ENCODE data around the gene CNTNAP5.

The CNTNAP5 gene

DNA sequence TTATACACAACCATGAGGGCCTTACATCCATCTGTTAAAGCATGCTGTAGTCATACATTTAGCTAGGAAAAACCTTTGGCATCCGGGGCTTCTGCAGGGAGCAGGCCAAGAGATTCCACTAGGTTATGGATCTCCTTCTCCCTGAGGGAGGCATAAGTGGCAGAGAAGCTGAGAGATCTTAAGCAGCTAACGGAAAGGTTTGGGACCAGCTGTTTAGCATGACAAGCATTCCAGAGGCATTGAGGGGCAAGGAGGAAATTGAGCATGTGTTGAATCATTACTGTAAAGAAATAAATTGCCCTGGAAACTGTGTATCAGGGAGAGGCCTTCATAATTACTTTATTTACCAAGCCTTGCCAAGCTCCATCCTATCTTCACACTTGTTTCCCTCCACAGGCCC is 643.1 kb downstream of the CNTNAP5 start:
- Histone ChIP-seq H4K20me1 (ENCODE audit: insufficient read depth, low read length, poor library complexity, severe bottlenecking) (no peaks in the 10 kb centered on the region), H3K27me3 (ENCODE audit: insufficient read depth, low read length, poor library complexity, severe bottlenecking) (no peaks in the 10 kb centered on the region), H3K79me2 (ENCODE audit: insufficient read depth, low read length) (no peaks in the 10 kb centered on the region), H3F3A (ENCODE audit: low read depth) (no peaks in the 10 kb centered on the region), H3K4me2 (ENCODE audit: low read depth, low read length, poor library complexity, severe bottlenecking) (no peak overlapping the region), H3K4me1 (ENCODE audit: insufficient read depth, low read length, poor library complexity, severe bottlenecking) (no peaks in the 10 kb centered on the region), H3K4me3 (ENCODE audit: low read length, poor library complexity, severe bottlenecking) (no peak overlapping the region), H2AFZ (ENCODE audit: low read length) (no peak overlapping the region), H3K9me2 (replicated peaks; ENCODE audit: low read depth, low read length) (no peaks in the 10 kb centered on the region), H3K36me3 (ENCODE audit: insufficient read depth, low read length) (no peaks in the 10 kb centered on the region), H3K9ac (ENCODE audit: low read depth, low read length, poor library complexity, severe bottlenecking) (no peak overlapping the region), H3K9me3 (ENCODE audit: insufficient read depth, low read depth, low read length) (no peaks in the 10 kb centered on the region)
- TF ChIP-seq EZH2phosphoT487 (IDR thresholded peaks at IDR 0.05; ENCODE audit: borderline replicate concordance): no peak
- TF ChIP-seq, protein P1, sequence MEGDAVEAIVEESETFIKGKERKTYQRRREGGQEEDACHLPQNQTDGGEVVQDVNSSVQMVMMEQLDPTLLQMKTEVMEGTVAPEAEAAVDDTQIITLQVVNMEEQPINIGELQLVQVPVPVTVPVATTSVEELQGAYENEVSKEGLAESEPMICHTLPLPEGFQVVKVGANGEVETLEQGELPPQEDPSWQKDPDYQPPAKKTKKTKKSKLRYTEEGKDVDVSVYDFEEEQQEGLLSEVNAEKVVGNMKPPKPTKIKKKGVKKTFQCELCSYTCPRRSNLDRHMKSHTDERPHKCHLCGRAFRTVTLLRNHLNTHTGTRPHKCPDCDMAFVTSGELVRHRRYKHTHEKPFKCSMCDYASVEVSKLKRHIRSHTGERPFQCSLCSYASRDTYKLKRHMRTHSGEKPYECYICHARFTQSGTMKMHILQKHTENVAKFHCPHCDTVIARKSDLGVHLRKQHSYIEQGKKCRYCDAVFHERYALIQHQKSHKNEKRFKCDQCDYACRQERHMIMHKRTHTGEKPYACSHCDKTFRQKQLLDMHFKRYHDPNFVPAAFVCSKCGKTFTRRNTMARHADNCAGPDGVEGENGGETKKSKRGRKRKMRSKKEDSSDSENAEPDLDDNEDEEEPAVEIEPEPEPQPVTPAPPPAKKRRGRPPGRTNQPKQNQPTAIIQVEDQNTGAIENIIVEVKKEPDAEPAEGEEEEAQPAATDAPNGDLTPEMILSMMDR (conservative IDR thresholded peaks at IDR 0.05; ENCODE audit: low read length): no peak

DNA sequence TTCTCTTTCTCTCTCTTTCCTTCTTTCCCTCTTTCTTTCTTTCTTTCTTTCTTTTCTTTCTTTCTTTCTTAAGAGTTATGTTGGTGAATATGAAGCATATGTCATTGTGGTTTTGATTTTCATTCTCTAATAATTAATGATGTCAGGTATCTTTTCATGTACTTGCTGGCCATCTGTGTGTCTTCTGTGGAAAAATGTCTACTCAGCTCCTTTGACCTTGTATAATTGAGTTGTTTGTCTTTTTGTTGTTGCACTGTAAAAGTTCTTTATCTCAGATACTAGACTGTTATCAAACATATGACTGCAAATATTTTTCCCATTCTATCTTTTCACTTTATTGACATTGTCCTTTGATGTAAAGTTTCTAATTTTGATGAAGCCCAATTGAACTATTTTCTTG is 645.1 kb downstream of the CNTNAP5 start:
- H3K9me2 ChIP-seq (replicated peaks; ENCODE audit: low read depth, low read length): no peaks in the 10 kb centered on the region
- H2AFZ ChIP-seq (ENCODE audit: low read length): no peak overlapping the region
- no peaks in the 10 kb centered on the region for H3K9me3 ChIP-seq (ENCODE audit: insufficient read depth, low read depth, low read length)
- H4K20me1 ChIP-seq (ENCODE audit: insufficient read depth, low read length, poor library complexity, severe bottlenecking): no peaks in the 10 kb centered on the region
- no peaks in the 10 kb centered on the region for H3K4me1 ChIP-seq (ENCODE audit: insufficient read depth, low read length, poor library complexity, severe bottlenecking)
- no peaks in the 10 kb centered on the region for H3K36me3 ChIP-seq (ENCODE audit: insufficient read depth, low read length)
- H3K27me3 ChIP-seq (ENCODE audit: insufficient read depth, low read length, poor library complexity, severe bottlenecking): no peaks in the 10 kb centered on the region
- no peak overlapping the region for H3K9ac ChIP-seq (ENCODE audit: low read depth, low read length, poor library complexity, severe bottlenecking)
- H3K79me2 ChIP-seq (ENCODE audit: insufficient read depth, low read length): no peaks in the 10 kb centered on the region
- H3K4me2 ChIP-seq (ENCODE audit: low read depth, low read length, poor library complexity, severe bottlenecking): no peak overlapping the region
- TF ChIP-seq, protein P1 (conservative IDR thresholded peaks at IDR 0.05; ENCODE audit: low read length): no peak
- no peak for TF ChIP-seq EZH2phosphoT487 (IDR thresholded peaks at IDR 0.05; ENCODE audit: borderline replicate concordance)
- H3K4me3 ChIP-seq (ENCODE audit: low read length, poor library complexity, severe bottlenecking): no peak overlapping the region
- H3F3A ChIP-seq (ENCODE audit: low read depth): no peaks in the 10 kb centered on the region

DNA sequence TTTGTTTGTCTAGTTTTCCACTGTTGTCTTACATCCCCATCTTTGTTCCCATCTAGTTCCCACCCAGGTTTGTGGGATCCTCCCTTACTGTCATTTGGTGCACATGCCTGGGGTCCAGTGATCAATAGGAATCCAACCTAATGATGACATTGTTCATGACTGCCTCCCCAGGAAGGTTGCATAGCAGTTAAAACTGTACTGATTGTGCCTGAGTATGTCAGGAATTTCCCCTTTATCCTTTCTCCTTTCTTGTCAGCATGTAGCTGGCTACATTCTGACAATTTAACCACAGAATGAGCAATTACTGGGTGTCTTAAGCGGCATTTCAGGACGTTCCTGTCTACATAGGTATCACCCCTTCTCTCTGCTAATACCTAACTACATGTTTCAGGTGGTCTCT is 653.0 kb downstream of the CNTNAP5 start:
- Histone ChIP-seq H3K4me3 (ENCODE audit: low read length, poor library complexity, severe bottlenecking) (no peak overlapping the region), H3K79me2 (ENCODE audit: insufficient read depth, low read length) (no peaks in the 10 kb centered on the region), H3K9ac (ENCODE audit: low read depth, low read length, poor library complexity, severe bottlenecking) (no peak overlapping the region), H3F3A (ENCODE audit: low read depth) (no peaks in the 10 kb centered on the region), H3K4me1 (ENCODE audit: insufficient read depth, low read length, poor library complexity, severe bottlenecking) (no peaks in the 10 kb centered on the region), H3K9me3 (ENCODE audit: insufficient read depth, low read depth, low read length) (no peaks in the 10 kb centered on the region), H3K4me2 (ENCODE audit: low read depth, low read length, poor library complexity, severe bottlenecking) (no peak overlapping the region), H4K20me1 (ENCODE audit: insufficient read depth, low read length, poor library complexity, severe bottlenecking) (no peaks in the 10 kb centered on the region), H2AFZ (ENCODE audit: low read length) (no peak overlapping the region), H3K27me3 (ENCODE audit: insufficient read depth, low read length, poor library complexity, severe bottlenecking) (no peaks in the 10 kb centered on the region), H3K9me2 (replicated peaks; ENCODE audit: low read depth, low read length) (no peaks in the 10 kb centered on the region), H3K36me3 (ENCODE audit: insufficient read depth, low read length) (no peaks in the 10 kb centered on the region)
- TF ChIP-seq, protein P1 (conservative IDR thresholded peaks at IDR 0.05; ENCODE audit: low read length): no peak
- TF ChIP-seq EZH2phosphoT487 (IDR thresholded peaks at IDR 0.05; ENCODE audit: borderline replicate concordance): no peak
